Adipose tissue (tissue), 3 donors: ENCODE results near the gene TSSK6. TPM values are rescaled to one million over a fixed set of nuclear protein-coding genes. Genes with fewer than 3 reads are reported as not detected.
"Not testable (repeated sequence)": the region's sequence is repeated elsewhere in the genome, so short reads cannot be mapped to it uniquely, and the experiment has no call there.

Source experiments
- H3K27ac ChIP-seq: one replicate; pipeline ENCODE4 v1.5.1; 2013; ENCODE audit warnings: low read depth, low read length
- WGBS, 3 donors: extraction: QIAGEN DNeasy Blood & Tissue Kit; methylation state at CpG; one replicate each; pipeline ENCODE4 v1.1.7; 2013; 5-methylcytosine and 5-hydroxymethylcytosine counted together
- polyA plus RNA-seq, 3 donors: library from polyadenylated mRNA; stranded (reverse); fragments of 200-250 nt; gene quantifications; one replicate each; pipeline ENCODE4 v1.2.3, GENCODE V29; 2013
- donor health status: healthy with polysubstance abuse.
- donor health status: Bipolar disorder and iron deficiency.
- donor health status: healthy.

TSSK6 gene
- polyA plus RNA-seq, 3 donors, result 0.82 to 1.2 (median 1.1) TPM

DNA sequence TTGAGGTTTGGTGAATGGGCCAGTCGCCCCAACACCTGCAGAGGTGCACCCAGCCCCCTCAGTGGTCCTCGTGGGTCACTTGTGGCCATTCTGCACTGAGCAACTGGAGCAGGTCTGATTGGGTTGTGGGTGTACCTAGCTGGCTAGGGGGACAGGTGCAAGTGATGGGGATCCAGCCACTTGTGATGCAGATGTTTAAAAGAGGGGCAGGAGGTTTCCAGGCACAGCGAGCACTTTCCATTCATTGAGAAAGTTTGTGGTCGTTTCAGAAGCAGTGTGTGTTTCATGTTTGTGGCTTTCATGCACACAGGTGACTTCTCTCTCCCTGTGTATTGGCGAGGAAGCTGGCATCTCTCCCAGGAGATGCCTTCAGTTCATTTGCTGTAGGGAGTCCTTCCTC, 34.7 kb downstream of the TSSK6 start:
- H3K27ac ChIP-seq, result no peak overlapping the region
- WGBS, 3 donors, result 70 to 78% (median 71%) methylated on average over 5 of the region's 5 CpGs

DNA sequence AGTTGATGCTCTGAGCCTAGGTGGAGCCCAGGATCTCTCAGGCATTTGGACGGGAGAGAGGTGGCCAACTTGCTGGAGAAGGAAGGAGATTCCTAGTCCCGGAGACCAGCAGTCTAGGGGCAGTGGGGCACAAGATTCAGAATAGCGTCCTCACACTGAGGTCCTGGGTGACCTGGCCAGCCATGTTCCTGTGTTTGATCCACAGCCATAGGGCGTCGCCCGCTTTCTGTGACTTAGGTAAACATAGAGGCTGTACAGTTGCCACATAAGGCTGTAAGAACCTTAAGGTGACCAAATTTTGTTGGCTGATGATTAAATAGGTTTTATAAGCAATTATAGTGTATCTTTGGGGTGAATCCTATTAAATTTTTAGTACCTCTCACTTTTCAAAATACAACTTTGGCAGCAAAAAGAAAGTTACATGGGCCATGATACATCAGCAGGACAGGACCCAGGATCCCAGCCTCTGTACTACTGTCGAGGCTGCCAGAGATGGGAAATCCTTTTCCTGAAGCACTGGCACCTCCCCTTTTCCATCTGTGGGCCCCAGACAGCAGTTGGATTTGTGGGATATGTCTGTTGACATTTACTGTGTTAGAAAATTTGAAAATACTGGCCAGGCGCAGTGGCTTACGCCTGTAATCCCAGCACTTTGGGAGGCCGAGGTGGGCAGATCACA, 37.5 kb downstream of the TSSK6 start:
- 79 to 92% (median 90%) methylated on average over 10 of the region's 10 CpGs for WGBS, 3 donors

DNA sequence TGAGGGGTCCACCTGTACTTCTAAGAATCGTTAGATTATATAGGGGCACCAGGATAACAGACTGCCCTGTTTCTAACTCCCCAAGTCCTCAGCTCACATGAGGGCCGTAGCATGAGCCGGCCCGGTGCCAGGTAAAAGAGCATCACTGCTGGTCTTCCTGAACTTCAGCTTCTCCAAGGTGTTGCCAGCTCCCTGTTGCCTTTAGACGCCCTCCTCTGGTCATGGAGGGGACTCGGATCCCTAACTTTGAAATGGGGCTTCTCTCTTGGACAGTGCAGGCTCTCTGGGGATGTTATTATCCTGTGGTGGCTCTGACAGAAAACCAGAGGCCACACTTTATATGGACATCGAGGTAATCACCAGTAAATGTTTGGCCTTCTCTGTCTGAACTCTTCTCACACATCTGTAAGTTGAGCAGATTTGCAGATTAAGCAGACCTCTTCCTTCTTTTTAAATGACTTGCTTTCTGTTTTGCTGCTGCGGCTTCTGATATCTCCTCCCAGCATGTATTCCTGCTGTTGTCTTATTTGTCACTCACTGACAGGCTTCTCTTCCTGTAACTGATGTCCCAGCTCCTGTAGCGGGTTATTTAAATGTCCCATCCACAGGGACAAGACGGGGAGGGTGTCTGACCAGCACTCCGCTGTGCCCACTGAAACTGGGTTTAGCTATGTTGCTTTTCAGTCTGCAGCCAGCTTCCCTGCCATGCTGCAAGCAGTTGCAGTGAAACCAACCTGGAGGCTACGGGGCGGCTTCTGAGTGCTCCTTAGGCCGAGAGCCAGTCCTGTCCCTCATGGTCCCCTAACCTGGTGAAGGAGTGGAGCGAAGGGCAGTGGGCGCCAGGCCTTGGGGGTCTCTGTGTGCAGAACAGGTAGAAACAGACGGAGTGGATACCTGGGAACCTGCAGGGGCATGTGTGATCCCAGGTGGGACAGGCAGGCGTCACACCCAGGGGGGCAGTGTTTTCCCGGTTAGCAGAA, 39.2 kb downstream of the TSSK6 start:
- 68 to 78% (median 71%) methylated on average over 19 of the region's 19 CpGs for WGBS, 3 donors
- H3K27ac ChIP-seq, result no peak overlapping the region

More for the DNA sequence above, 37.5 kb downstream of the TSSK6 start:
- H3K27ac ChIP-seq, result no peak overlapping the region

DNA sequence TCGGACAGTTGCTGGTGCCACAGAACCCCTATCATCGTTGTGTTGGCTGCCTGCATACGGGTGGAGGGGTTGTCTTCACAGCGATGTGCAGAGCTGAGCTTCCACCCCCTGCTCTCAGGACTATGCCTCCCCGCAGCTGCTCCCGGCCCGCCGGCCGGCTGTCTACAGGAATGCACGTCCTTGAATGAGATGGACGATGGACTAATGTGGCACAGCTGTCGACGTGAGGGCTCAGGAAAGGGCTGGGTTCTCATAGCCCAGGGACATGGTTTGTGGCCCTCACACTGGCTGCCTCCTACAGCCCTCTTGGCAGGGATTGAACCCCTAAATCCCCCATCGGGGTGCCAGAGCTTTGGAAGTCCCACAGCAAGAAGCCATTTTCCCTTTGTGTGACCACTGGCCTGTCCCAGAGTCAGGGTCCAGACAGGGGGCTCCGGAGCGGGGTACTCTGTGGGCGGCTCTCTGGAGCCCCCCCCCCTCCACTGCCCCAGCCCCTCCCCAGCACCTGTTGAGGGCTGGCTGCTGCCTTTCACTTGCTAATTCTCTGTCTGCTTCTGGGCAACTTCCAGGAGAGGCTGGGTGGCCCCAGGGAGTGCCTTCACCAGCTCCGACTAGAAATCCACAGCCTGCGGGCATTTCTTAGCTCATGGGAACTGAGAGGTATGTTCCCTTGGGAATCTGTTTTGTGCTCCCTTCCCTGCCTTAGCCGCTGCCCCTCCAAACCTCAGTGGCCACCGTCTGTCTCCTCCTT, 40.2 kb downstream of the TSSK6 start:
- WGBS, 3 donors, result 58 to 79% (median 74%) methylated on average over 19 to 21 of the region's 21 CpGs
- H3K27ac ChIP-seq, result no peak overlapping the region

DNA sequence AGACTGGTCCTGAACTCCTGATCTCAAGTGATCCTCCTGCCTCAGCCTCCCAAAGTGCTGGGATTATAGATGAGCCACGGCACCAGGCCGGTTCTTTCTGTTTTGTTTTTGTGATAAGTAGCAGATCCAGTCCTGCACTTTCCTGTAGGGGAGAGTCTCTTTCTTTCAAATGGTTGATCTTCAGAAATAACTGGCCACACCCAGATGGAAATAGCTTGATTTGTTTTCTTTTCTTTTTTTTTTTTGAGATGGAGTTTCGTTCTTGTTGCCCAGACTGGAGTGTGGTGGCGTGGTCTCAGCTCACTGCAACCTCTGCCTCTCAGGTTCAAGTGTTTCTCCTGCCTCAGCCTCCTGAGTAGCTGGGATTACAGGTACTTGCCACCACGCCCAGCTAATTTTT, 43.2 kb downstream of the TSSK6 start:
- H3K27ac ChIP-seq, result not testable (repeated sequence)
- WGBS, 3 donors, result 75 to 80% (median 76%) methylated on average over 5 of the region's 5 CpGs

DNA sequence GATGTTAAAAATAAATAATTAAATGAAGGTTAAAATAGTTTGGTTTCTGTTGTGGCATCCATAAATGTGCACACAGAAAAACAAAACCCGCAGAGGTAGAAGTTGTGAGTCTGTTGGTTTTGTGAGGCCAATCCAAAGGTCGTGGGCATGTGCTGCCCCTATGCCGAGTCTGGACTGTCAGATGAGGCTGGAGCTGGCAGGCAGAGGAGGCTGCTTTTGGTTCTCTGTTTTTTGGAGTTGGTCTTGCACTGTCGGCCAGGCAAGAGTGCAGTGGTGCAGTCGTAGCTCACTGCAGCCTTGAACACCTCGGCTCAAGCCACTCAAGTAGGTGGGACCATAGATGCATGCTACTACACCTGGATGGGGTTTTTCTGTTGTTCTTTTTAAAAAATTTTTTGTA, 43.7 kb downstream of the TSSK6 start:
- WGBS, 3 donors, result 89 to 91% (median 90%) methylated on average over 6 of the region's 6 CpGs
- no peak overlapping the region for H3K27ac ChIP-seq

DNA sequence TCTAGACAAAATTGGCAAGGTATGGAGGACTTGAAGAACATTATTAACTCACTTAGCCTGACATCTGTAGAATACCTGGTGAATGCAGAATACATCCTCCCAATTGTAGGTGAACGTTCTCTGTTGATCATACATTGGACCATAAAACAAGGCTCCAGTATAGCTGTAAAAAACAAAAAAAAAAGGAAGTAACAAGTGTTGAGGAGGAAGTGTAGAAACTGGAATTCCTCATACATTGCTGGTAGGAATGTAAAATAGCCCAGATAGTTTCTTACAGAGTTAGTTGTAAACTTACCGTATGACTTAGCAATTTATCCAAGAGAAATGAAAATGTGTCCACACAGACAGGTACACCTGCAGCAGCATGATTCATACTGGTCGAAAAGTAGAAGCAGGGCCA, 44.8 kb downstream of the TSSK6 start:
- H3K27ac ChIP-seq, result no peak overlapping the region
- WGBS, 3 donors, result 63 to 96% (median 67%) methylated on average over 3 of the region's 3 CpGs

DNA sequence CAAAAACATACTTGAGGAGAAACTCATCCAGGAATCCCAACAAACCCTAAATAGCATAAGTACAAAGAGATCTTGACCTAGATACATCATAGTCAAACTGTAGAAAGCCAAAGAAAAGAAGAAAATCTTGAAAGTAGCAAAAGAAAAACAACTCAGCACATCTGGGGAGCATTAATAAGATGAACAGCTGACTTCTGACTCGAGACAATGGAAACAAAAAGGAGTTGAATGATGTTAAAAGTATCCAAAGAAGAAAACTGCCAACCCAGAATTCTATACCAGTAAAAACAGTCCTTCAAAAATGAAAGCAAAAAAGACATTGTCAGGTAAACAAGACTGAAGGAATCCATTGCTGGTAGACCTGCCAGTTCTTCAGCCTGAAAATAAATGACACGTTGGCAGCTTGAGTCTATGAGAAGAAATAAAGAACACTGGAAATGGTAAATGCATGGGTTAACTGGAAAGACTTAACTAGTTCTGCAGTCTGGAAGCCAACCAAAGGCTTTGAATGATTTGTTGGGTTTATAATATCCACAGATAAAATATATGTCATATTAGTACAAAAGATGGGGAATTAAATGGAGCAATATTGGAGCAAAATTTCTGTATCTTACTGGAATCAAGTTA, 46.8 kb downstream of the TSSK6 start:
- WGBS, 3 donors, result 96 to 98% (median 98%) methylated on average over 2 of the region's 2 CpGs
- no peak overlapping the region for H3K27ac ChIP-seq

DNA sequence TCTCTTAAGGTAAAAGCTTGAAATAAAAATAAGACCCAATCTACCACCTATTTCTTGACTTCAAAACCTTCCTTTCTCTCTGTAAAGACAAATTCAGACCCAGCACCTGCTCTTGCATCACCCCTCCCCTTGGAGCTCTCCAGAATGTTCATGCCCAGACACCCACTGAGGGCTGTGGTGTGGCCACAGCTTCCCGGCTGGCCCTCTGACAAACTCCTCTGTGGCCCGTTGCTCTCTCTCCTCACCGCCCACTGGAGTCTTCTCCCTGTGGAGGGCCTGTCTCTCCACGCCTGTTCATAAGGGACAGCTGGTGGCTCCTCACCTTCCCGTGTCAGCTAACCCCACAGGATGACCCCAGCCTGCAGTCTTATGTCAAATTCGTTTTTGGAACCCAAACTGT, 49.1 kb downstream of the TSSK6 start:
- H3K27ac ChIP-seq, result no peak overlapping the region
- 89 to 91% (median 90%) methylated on average over 6 of the region's 6 CpGs for WGBS, 3 donors

DNA sequence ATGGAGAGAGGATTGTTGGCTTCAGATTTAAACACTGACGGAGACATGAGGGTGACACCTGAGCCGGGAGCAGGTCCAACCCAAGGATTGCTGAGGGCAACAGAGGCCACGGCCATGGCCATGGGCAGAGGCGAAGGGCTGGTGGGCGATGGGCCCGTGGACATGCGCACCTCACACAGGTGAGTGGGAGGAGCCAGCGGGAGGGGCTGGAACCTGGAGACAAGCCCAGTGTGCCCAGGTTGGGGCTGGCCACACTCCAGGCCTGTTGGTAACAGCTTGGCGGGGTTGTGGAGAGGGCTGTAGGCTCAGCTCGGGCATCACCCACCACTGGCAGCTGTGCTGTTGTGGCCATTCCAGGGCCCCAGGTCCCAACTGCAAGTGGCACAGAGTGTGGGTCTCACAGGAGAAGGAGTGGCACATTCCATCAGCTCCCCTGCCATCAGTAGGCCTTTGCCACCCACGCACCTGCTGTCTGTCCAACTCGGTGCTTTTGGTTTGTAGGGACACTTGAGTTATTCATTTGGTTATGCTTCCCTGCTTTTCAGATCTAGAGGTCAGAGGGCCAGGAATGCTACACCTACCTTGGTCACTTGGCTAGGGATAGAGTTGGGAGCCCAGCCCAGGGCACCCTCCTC, 49.8 kb downstream of the TSSK6 start:
- H3K27ac ChIP-seq, result no peak overlapping the region
- 59 to 97% (median 96%) methylated on average over 11 to 12 of the region's 12 CpGs for WGBS, 3 donors

DNA sequence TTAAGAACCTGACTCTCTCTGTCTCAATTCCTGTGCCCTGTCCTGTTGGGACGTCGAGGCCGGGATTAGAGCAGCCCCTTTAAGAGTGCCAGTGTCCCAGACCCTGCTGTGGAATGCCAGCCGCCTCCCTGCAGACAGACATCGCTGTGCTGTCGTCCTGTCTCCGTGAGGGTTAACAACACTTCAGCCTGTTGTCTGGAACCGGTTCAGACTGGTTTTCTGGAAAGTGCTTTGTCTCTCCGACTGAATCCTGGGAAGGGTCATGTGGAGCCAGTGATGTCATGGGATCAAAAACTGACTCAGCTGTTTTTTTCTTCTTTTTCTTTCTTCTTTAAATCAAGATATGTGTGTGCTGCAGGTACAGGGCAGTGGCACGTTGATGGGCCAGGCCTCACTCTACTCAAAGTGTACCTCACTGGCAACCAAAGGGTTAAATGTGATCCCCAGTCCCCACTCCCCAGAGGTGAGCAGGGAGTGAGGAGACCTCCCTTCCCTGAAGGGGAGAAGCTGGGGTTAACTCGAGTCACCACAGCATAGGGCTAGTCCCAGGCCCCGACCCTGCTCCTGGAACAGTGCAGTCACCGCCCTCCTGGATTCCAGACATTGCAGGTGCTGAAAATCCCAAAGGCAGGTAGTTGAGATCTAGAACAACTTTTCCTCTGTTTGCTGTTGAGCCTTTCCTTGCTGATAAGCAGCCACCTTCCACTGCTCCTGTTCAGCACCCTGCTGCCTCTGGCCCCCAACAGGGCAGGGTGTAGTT, 50.8 kb downstream of the TSSK6 start:
- WGBS, 3 donors, result 27 to 61% (median 61%) methylated on average over 13 of the region's 13 CpGs
- no peak overlapping the region for H3K27ac ChIP-seq

Other genes starting within 250 kb of the TSSK6 start
- under 1 TPM in 2 of 3 donors, not detected in 1; 0.14 to 0.46 TPM for gene TM6SF2, start 242.2 kb downstream of the TSSK6 start, polyA plus RNA-seq
- 10 to 100 TPM; 19.8 to 23.2 (median 22.2) TPM for gene SUGP1, start 195.0 kb downstream of the TSSK6 start, polyA plus RNA-seq
- 10 to 100 TPM; 15.2 to 19.5 (median 16.1) TPM for gene MAU2, start 194.7 kb downstream of the TSSK6 start, polyA plus RNA-seq
- gene GATAD2A, start 109.9 kb downstream of the TSSK6 start, polyA plus RNA-seq, result 10 to 100 TPM; 12.6 to 33.8 (median 24.9) TPM
- gene NDUFA13, start 677 bp upstream of the TSSK6 start, polyA plus RNA-seq, result 100 to 1,000 TPM; 169 to 404 (median 248) TPM
- gene YJEFN3, start 13.4 kb upstream of the TSSK6 start, polyA plus RNA-seq, result 1 to 10 TPM; 3.7 to 4.9 (median 4.5) TPM
- under 1 TPM in 2 of 3 donors, not detected in 1; 0.03 to 0.49 TPM for gene CILP2, start 22.7 kb upstream of the TSSK6 start, polyA plus RNA-seq
- gene PBX4, start 103.1 kb upstream of the TSSK6 start, polyA plus RNA-seq, result 1 to 10 TPM in 1 of 3 donors, under 1 TPM in 2; 0.34 to 1.6 (median 0.86) TPM
- 10 to 100 TPM in 2 of 3 donors, 1 to 10 TPM in 1; 3.0 to 18.4 (median 12.6) TPM for gene LPAR2, start 112.7 kb upstream of the TSSK6 start, polyA plus RNA-seq
- gene GMIP, start 128.1 kb upstream of the TSSK6 start, polyA plus RNA-seq, result 10 to 100 TPM in 1 of 3 donors, 1 to 10 TPM in 2; 4.9 to 10.7 (median 6.6) TPM
- 10 to 100 TPM; 14.5 to 30.3 (median 24.5) TPM for gene ATP13A1, start 148.1 kb upstream of the TSSK6 start, polyA plus RNA-seq
- 1 to 10 TPM; 2.9 to 5.1 (median 3.1) TPM for gene ZNF101, start 153.3 kb upstream of the TSSK6 start, polyA plus RNA-seq
- 1 to 10 TPM; 1.3 to 2.2 (median 1.8) TPM for gene ZNF14, start 217.6 kb upstream of the TSSK6 start, polyA plus RNA-seq